Measurements from ENCODE around the gene KCNE2. TPM values are rescaled to one million over a fixed set of nuclear protein-coding genes. Genes with fewer than 3 reads are reported as not detected.

Gene KCNE2
- total RNA-seq, 1 experiment from 2014 or later = not detected

DNA sequence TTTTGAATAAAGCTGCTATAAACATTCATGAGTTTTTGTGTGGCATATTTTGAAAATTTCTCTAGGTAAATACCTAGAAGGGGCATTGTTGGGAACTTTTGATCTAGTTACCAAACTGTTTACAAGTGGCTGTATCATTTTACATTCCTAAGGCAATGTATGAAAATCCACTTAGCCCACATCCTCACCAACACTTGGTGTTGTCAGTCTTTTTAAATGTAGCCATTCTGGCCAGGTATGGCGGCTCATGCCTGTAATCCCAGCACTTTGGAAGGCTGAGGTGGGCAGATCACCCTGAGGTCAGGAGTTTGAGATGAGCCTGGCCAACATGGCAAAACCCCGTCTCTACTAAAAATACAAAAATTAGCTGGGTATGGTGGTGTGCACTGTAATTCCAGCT lies 5.9 kb upstream of the KCNE2 start (continued):
- no peak for TF ChIP-seq EZH2phosphoT487 (IDR thresholded peaks at IDR 0.05; ENCODE audit: borderline replicate concordance)
- no peak for TF ChIP-seq SP1 (IDR thresholded peaks at IDR 0.05; ENCODE audit: low read depth)
- TF ChIP-seq, protein P1, sequence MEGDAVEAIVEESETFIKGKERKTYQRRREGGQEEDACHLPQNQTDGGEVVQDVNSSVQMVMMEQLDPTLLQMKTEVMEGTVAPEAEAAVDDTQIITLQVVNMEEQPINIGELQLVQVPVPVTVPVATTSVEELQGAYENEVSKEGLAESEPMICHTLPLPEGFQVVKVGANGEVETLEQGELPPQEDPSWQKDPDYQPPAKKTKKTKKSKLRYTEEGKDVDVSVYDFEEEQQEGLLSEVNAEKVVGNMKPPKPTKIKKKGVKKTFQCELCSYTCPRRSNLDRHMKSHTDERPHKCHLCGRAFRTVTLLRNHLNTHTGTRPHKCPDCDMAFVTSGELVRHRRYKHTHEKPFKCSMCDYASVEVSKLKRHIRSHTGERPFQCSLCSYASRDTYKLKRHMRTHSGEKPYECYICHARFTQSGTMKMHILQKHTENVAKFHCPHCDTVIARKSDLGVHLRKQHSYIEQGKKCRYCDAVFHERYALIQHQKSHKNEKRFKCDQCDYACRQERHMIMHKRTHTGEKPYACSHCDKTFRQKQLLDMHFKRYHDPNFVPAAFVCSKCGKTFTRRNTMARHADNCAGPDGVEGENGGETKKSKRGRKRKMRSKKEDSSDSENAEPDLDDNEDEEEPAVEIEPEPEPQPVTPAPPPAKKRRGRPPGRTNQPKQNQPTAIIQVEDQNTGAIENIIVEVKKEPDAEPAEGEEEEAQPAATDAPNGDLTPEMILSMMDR (IDR thresholded peaks at IDR 0.05 in 2 of 3, conservative IDR thresholded peaks at IDR 0.05 in 1 of 3; ENCODE audit: borderline replicate concordance in 1 of 3, insufficient read depth in 1 of 3, low read depth in 2 of 3, low read length in 2 of 3) = no peak

GRCh38 chr21:34358866-34359265 lies 4.9 kb upstream of the KCNE2 start:
- CTCF ChIA-PET = interaction anchor here (2.6 kb wide), 1 partner anchor 11 kb away, joined by 13 read pairs; no protein-coding TSS in a partner anchor
- Histone ChIP-seq H3K36me3 (ENCODE audit: control insufficient read depth in 1 of 2, insufficient read depth in 2 of 2, low read length in 2 of 2) (no peaks in the 10 kb centered on the region), H3K4me1 (ENCODE audit: control insufficient read depth in 1 of 2, insufficient read depth in 2 of 2, low read length in 2 of 2) (peaks cover 3 to 7% of the 10 kb centered on the region in 2 experiments; a peak in 2 of 4 replicates), H3K27me3 (ENCODE audit: insufficient read depth, low read length) (no peaks in the 10 kb centered on the region), H3K4me2 (ENCODE audit: low read length) (no peak overlapping the region), H3K9me3 (ENCODE audit: control insufficient read depth in 1 of 2, insufficient read depth in 1 of 2, low read depth in 1 of 2, low read length in 2 of 2) (no peaks in the 10 kb centered on the region), H3K9ac (ENCODE audit: low read length) (no peak overlapping the region), H3K79me2 (ENCODE audit: insufficient read depth, low read length) (no peaks in the 10 kb centered on the region), H4K20me1 (ENCODE audit: insufficient read depth) (no peaks in the 10 kb centered on the region), H2AFZ (ENCODE audit: low read depth, low read length, poor library complexity, severe bottlenecking) (no peak overlapping the region), H3K9me2 (ENCODE audit: insufficient read depth) (no peaks in the 10 kb centered on the region), H3K4me3 (replicated peaks in 1 of 2; ENCODE audit: low read depth in 1 of 2, low read length in 2 of 2) (no peak overlapping the region), H3K27ac (ENCODE audit: low read depth, low read length) (no peak overlapping the region)
- TF ChIP-seq, protein P2, sequence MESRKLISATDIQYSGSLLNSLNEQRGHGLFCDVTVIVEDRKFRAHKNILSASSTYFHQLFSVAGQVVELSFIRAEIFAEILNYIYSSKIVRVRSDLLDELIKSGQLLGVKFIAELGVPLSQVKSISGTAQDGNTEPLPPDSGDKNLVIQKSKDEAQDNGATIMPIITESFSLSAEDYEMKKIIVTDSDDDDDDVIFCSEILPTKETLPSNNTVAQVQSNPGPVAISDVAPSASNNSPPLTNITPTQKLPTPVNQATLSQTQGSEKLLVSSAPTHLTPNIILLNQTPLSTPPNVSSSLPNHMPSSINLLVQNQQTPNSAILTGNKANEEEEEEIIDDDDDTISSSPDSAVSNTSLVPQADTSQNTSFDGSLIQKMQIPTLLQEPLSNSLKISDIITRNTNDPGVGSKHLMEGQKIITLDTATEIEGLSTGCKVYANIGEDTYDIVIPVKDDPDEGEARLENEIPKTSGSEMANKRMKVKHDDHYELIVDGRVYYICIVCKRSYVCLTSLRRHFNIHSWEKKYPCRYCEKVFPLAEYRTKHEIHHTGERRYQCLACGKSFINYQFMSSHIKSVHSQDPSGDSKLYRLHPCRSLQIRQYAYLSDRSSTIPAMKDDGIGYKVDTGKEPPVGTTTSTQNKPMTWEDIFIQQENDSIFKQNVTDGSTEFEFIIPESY (IDR thresholded peaks at IDR 0.05; ENCODE audit: extremely low read depth, insufficient replicate concordance, low read length) = no peak
- no peak for TF ChIP-seq YY1 (IDR thresholded peaks at IDR 0.05; ENCODE audit: extremely low read depth, insufficient replicate concordance, low read depth, low read length)
- TF ChIP-seq POLR2A (IDR thresholded peaks at IDR 0.05; ENCODE audit: borderline replicate concordance, extremely low read depth, insufficient read depth, insufficient read length) = no peak
- no peak for TF ChIP-seq EGR1 (IDR thresholded peaks at IDR 0.05; ENCODE audit: low read depth)
- no peak for TF ChIP-seq EZH2phosphoT487 (IDR thresholded peaks at IDR 0.05; ENCODE audit: borderline replicate concordance)
- no peak for TF ChIP-seq JUND (IDR thresholded peaks at IDR 0.05)
- TF ChIP-seq REST (IDR thresholded peaks at IDR 0.05; ENCODE audit: low read depth) = no peak
- TF ChIP-seq RAD21 (IDR thresholded peaks at IDR 0.05; ENCODE audit: low read depth) = no peak
- no peak for TF ChIP-seq CEBPB (IDR thresholded peaks at IDR 0.05; ENCODE audit: low read depth)
- TF ChIP-seq, protein P1 (IDR thresholded peaks at IDR 0.05 in 2 of 3, conservative IDR thresholded peaks at IDR 0.05 in 1 of 3; ENCODE audit: borderline replicate concordance in 1 of 3, insufficient read depth in 1 of 3, low read depth in 2 of 3, low read length in 2 of 3) = no peak
- TF ChIP-seq MAX (IDR thresholded peaks at IDR 0.05) = no peak
- TF ChIP-seq ZFX (IDR thresholded peaks at IDR 0.05) = no peak
- no peak for TF ChIP-seq CBX3 (IDR thresholded peaks at IDR 0.05; ENCODE audit: low read depth)
- TF ChIP-seq SIN3A (IDR thresholded peaks at IDR 0.05; ENCODE audit: low read depth) = no peak
- no peak for TF ChIP-seq FOSL1 (IDR thresholded peaks at IDR 0.05; ENCODE audit: low read depth)
- POLR2A ChIA-PET = no interaction called here
- BruUV-seq (replicated peaks) = no TSS peak
- intact Hi-C loops (cut with micrococcal nuclease) = no loop called here
- no peak for ATAC-seq
- DNase-seq (ENCODE audit: low read depth, low spot score) = no peak
- RAD21 ChIA-PET (ENCODE audit: low non-redundant PET in 1 of 2, low total read pairs in 2 of 2, uncharacterized antibody in 2 of 2, unreplicated experiment in 2 of 2) = no interaction called here
